GM12878 (cell line): Measurements from ENCODE around the gene PDZD7. TPM values are rescaled to one million over a fixed set of nuclear protein-coding genes. Genes with fewer than 3 reads are reported as not detected.

ENCODE experiments used
- ATAC-seq: fragments of 200-7000 bp; cut with Tn5 transposase; 3 replicates; pipeline ENCODE4 v1.9.1; 2020; ENCODE audit warnings: mild to moderate bottlenecking, moderate library complexity
- BruUV-seq: library from RNA; stranded (reverse); fragments of 400-500 nt; replicated peaks from 2 replicates; lab custom pipeline; 2021; lab: Mats Ljungman, UMichigan
- CTCF ChIA-PET: fragments of 300-600 bp; sonication (Branson Sonifier 250); formaldehyde crosslinking; extraction: SDS; loops from one replicate; lab custom pipeline; 2021; ENCODE audit warnings: inconsistent platforms; lab: Yijun Ruan, JAX
- POLR2A ChIA-PET: fragments of 350-600 bp; formaldehyde crosslinking; extraction: SDS; loops from one replicate; lab custom pipeline; 2021; ENCODE audit warnings: inconsistent platforms; lab: Charles Lee
- RAD21 ChIA-PET: fragments of 300-600 bp; sonication (Branson Sonifier 250); formaldehyde crosslinking; loops from one replicate; lab custom pipeline; 2023; ENCODE audit warnings: antibody characterized with exemption; ENCODE audit not compliant: unreplicated experiment; lab: Charles Lee
- SMC1A ChIA-PET: fragments of 300-600 bp; sonication (Branson Sonifier 250); formaldehyde crosslinking; loops from one replicate; lab custom pipeline; 2023; ENCODE audit not compliant: unreplicated experiment, uncharacterized antibody; lab: Charles Lee
- DNase-seq: peaks from one replicate; pipeline ENCODE4 v3.0.0-alpha.2; 2011; ENCODE audit warnings: low read depth, low spot score
- FAIRE-seq: peaks from 3 replicates; lab custom pipeline; 2011; peaks lifted over from hg19 to GRCh38; lab: Jason Lieb, UNC
- H2AFZ ChIP-seq: 2 replicates; pipeline ENCODE4 v1.6.0; 2011; ENCODE audit warnings: low read depth, low read length, control low read depth; ENCODE audit not compliant: control insufficient read depth
- H3K27ac ChIP-seq: 2 replicates; pipeline ENCODE4 v1.5.1; 2011; ENCODE audit warnings: control low read depth; ENCODE audit not compliant: control insufficient read depth, insufficient read depth
- H3K27me3 ChIP-seq, 2 experiments: replicated peaks in 1 of 2; 2 replicates each; pipeline versions ENCODE4 v1.6.0 to v1.6.1; 2011; ENCODE audit warnings: low read length in 1 of 2; ENCODE audit not compliant: control insufficient read depth in 2 of 2, insufficient read depth in 2 of 2
- H3K36me3 ChIP-seq, 2 experiments: 2 replicates each; pipeline ENCODE4 v1.5.1; 2011; ENCODE audit warnings: low read length in 1 of 2; ENCODE audit not compliant: control insufficient read depth in 2 of 2, insufficient read depth in 2 of 2
- H3K4me1 ChIP-seq: 2 replicates; pipeline ENCODE4 v1.6.1; 2011; ENCODE audit warnings: mild to moderate bottlenecking, low read length, moderate library complexity, mixed read lengths; ENCODE audit not compliant: control insufficient read depth, insufficient read depth
- H3K4me2 ChIP-seq: 2 replicates; pipeline ENCODE4 v1.6.0; 2011; ENCODE audit warnings: control low read depth; ENCODE audit not compliant: control insufficient read depth, insufficient read depth
- H3K4me3 ChIP-seq: fragments of 200-600 bp; sonication (generic); 2 replicates; pipeline ENCODE4 v1.5.1; 2016
- H3K79me2 ChIP-seq: 2 replicates; pipeline ENCODE4 v1.6.0; 2011; ENCODE audit warnings: low read length; ENCODE audit not compliant: control insufficient read depth, insufficient read depth
- H3K9ac ChIP-seq: 2 replicates; pipeline ENCODE4 v1.8.0; 2011; ENCODE audit warnings: low read length, control low read depth, mixed read lengths; ENCODE audit not compliant: control insufficient read depth, insufficient read depth
- H3K9me3 ChIP-seq: replicated peaks from 3 replicates; pipeline ENCODE4 v1.5.1; 2011; ENCODE audit warnings: mild to moderate bottlenecking, low read length; ENCODE audit not compliant: control insufficient read depth, insufficient read depth
- H4K20me1 ChIP-seq: 2 replicates; pipeline ENCODE4 v1.6.0; 2011; ENCODE audit not compliant: control insufficient read depth, insufficient read depth
- CUX1 ChIP-seq: IDR thresholded peaks from 2 replicates; pipeline ENCODE4 v1.6.1; 2012; ENCODE audit warnings: improper control_type of control experiment, low read depth, low read length; ENCODE audit not compliant: insufficient replicate concordance
- ETV6 ChIP-seq, 2 experiments: fragments of 450-650 bp in 1 of 2; IDR thresholded peaks in 1 of 2; conservative IDR thresholded peaks in 1 of 2; 2 replicates each; pipeline ENCODE4 v1.6.1; 2014; ENCODE audit warnings: antibody characterized with exemption in 1 of 2, borderline replicate concordance in 1 of 2, low read depth in 1 of 2, mild to moderate bottlenecking in 1 of 2, moderate library complexity in 1 of 2
- IKZF2 ChIP-seq, 2 experiments: fragments of 450-650 bp; IDR thresholded peaks; 2 replicates each; pipeline ENCODE4 v1.6.1; 2017; ENCODE audit warnings: mild to moderate bottlenecking in 2 of 2, moderate library complexity in 2 of 2
- JUNB ChIP-seq: IDR thresholded peaks from 2 replicates; pipeline ENCODE4 v1.6.1; 2016; ENCODE audit warnings: antibody characterized with exemption, mild to moderate bottlenecking
- MEF2A ChIP-seq: IDR thresholded peaks from 2 replicates; pipeline ENCODE4 v1.6.1; 2011; ENCODE audit warnings: low read depth, mild to moderate bottlenecking, low read length, moderate library complexity; ENCODE audit not compliant: insufficient read depth
- PAX5 ChIP-seq: IDR thresholded peaks from 2 replicates; pipeline ENCODE4 v1.6.1; 2011; ENCODE audit warnings: low read depth, low read length, borderline replicate concordance
- PRDM15 ChIP-seq: fragments of 450-650 bp; formaldehyde crosslinking; IDR thresholded peaks from 2 replicates; pipeline ENCODE4 v1.4.0; 2020; ENCODE audit warnings: mild to moderate bottlenecking, moderate library complexity
- REST ChIP-seq: IDR thresholded peaks from 2 replicates; pipeline ENCODE4 v1.6.1; 2012; ENCODE audit warnings: mild to moderate bottlenecking, low read depth, low read length
- SMAD1 ChIP-seq: fragments of 450-650 bp; IDR thresholded peaks from 2 replicates; pipeline ENCODE4 v1.6.1; 2018; ENCODE audit warnings: mild to moderate bottlenecking, low read depth; ENCODE audit not compliant: partially characterized antibody
- TAF1 ChIP-seq: IDR thresholded peaks from 2 replicates; pipeline ENCODE4 v1.6.1; 2011; ENCODE audit warnings: mild to moderate bottlenecking, low read depth, low read length, borderline replicate concordance
- ZNF207 ChIP-seq: fragments of 450-650 bp; IDR thresholded peaks from 2 replicates; pipeline ENCODE4 v1.6.1; 2014; ENCODE audit warnings: antibody characterized with exemption, mild to moderate bottlenecking, borderline replicate concordance
- WGBS: methylation state at CpG from one replicate; pipeline ENCODE4 v1.1.6; 2016; ENCODE audit warnings: low lambda C conversion rate; ENCODE audit not compliant: insufficient replicate concordance, insufficient coverage; ENCODE audit errors: missing lambda C conversion rate; 5-methylcytosine and 5-hydroxymethylcytosine counted together
- in situ Hi-C: fragments of 300-500 bp; cut with MboI; formaldehyde crosslinking; loops from 9 replicates; pipeline ENCODE4 v1.14.3; 2018; ENCODE audit warnings: mixed read lengths
- intact Hi-C: fragments of 100-400 bp; cut with micrococcal nuclease; formaldehyde crosslinking; loops from one replicate; pipeline ENCODE4 v1.14.2; 2022; ENCODE audit not compliant: unreplicated experiment
- polyA plus RNA-seq, 11 experiments: library from polyadenylated mRNA; depleted of rRNA in 4 of 11; unstranded in 6 of 11; stranded (reverse) in 5 of 11; fragments of >200 nt; fragmentation: Nextera tagmentation in 4 of 11; fragmentation: Illumina TruSeq in 1 of 11; extraction: Ambion mirVana in 4 of 11; extraction: Trizol in 1 of 11; gene quantifications; 1 replicate in 1 of 11; 2 replicates in 10 of 11; pipeline versions ENCODE4 v1.2.1 to v1.2.3, GENCODE V29; 2011 to 2016; ENCODE audit warnings: inconsistent platforms in 2 of 11, missing spikeins in 2 of 11, low read depth in 1 of 11
- total RNA-seq, 4 experiments: library from RNA; depleted of rRNA in 3 of 4; stranded (reverse); fragments of >200 nt in 3 of 4; fragmentation: Illumina TruSeq in 1 of 4; extraction: Trizol in 1 of 4; gene quantifications; 2 replicates each; pipeline versions ENCODE4 v1.2.1 to v1.2.3, GENCODE V29; 2013 to 2021

The PDZD7 gene
- total and polyA plus RNA-seq, 10 of the 15 experiments (the other 5 are each of a cell fraction or from before 2014, with no cell fraction given): 0.01 to 0.20 (median 0.03) TPM; not detected in 7

- H2AFZ ChIP-seq: no peak overlapping the region
- POLR2A ChIA-PET: no interaction called here
- 53% methylated on average over 3 of the region's 3 CpGs for WGBS
- RAD21 ChIA-PET: interaction anchor here (1.1 to 5.1 kb wide), 3 partner anchors 10 to 102 kb away, joined by 5 to 70 read pairs (median 15); no protein-coding TSS in a partner anchor
- no peak overlapping the region for H3K9ac ChIP-seq
- in situ Hi-C loops: no loop called here
- no peaks in the 10 kb centered on the region for H3K27me3 ChIP-seq
- SMC1A ChIA-PET: interaction anchor here (0.7 to 4.2 kb wide), 6 partner anchors 9 to 128 kb away, joined by 3 to 24 read pairs (median 4); partner anchors contain the start of genes PDZD7 and SFXN3
- H3K79me2 ChIP-seq: no peaks in the 10 kb centered on the region
- CTCF ChIA-PET: interaction anchor here (0.9 to 24.4 kb wide), 5 partner anchors 9 to 102 kb away, joined by 4 to 885 read pairs (median 22); partner anchors contain the start of genes KAZALD1, PDZD7 and SFXN3
- no peaks in the 10 kb centered on the region for H4K20me1 ChIP-seq
- H3K4me1 ChIP-seq: peaks cover 5% of the 10 kb centered on the region; the same call in 1 of the 2 replicates
- H3K9me3 ChIP-seq: no peaks in the 10 kb centered on the region
- H3K4me2 ChIP-seq: no peak overlapping the region
- BruUV-seq: no TSS peak
- H3K36me3 ChIP-seq: no peaks in the 10 kb centered on the region
- no peak for ATAC-seq
- DNase-seq: no peak
- TF ChIP-seq SMAD1 (no peak), ZNF207 (no peak), JUNB (no peak), ETV6 (conservative IDR thresholded peaks at IDR 0.05 in 1 of 2, IDR thresholded peaks at IDR 0.05 in 1 of 2; ENCODE audit: borderline replicate concordance in 1 of 2, low read depth in 1 of 2) (no peak), PAX5 (no peak), CUX1 (no peak), TAF1 (no peak), REST (no peak), PRDM15 (CRISPR knock-in tag) (no peak), MEF2A (no peak), IKZF2 (IDR thresholded peaks at IDR 0.05) (no peak)
- intact Hi-C loops: no loop called here
- FAIRE-seq: no peak
- H3K27ac ChIP-seq: no peak overlapping the region
- H3K4me3 ChIP-seq: no peak overlapping the region
Observed at GRCh38 chr10:101040061-101040460, 9.1 kb upstream of the PDZD7 start.
